Right ventricle myocardium superior (tissue), 1 donor: Measurements from ENCODE around the gene SFN. TPM values are rescaled to one million over a fixed set of nuclear protein-coding genes. Genes with fewer than 3 reads are reported as not detected.
"Not testable (repeated sequence)": the region's sequence is repeated elsewhere in the genome, so short reads cannot be mapped to it uniquely, and the experiment has no call there.

ENCODE experiments used
- ATAC-seq: fragments of 200-7000 bp; cut with Tn5 transposase; one replicate; pipeline ENCODE4 v1.9.1; 2020; ENCODE audit warnings: mild to moderate bottlenecking; ENCODE audit not compliant: poor library complexity
- DNase-seq: peaks from one replicate; pipeline ENCODE4 v3.0.0-alpha.2; 2020
- intact Hi-C: fragments of 100-400 bp; cut with DNase I; formaldehyde crosslinking; loops from one replicate; pipeline ENCODE4 v1.11.2; 2022
- total RNA-seq: library from RNA; stranded (reverse); fragmentation: NEBNext Ultra II Directional; extraction: Animal tissue kit (Norgen Biotek cat#: 25700); gene quantifications from one replicate; pipeline ENCODE4 v1.2.1, GENCODE V29; 2021
- donor health status: DM: no; HTN: yes; CAD: no; lungs with severe emphysema.

The SFN gene
- total RNA-seq, 1 donor from 2014 or later = not detected

DNA sequence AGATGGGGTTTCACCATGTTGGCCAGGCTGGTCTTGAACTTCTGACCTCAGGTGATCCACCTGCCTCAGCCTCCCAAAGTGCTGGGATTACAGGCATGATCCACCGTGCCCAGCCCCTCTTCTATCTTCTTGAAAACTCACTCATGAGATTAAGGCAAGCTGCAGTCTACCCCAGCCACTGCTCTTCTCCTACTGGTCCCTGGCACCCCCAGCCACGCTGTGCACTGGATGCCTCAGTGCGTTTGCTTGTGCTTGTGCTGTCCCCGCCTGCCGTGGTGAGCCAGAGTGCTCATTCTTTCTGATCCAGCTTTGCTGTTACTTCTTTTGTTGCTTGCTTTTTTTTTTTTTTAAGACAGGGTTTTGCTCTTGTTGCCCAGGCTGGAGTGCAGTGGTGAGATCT, 25.3 kb upstream of the SFN start:
- ATAC-seq, DNase-seq, intact Hi-C loops: not testable (repeated sequence)

- intact Hi-C loops = no loop called here
- ATAC-seq (no peak), DNase-seq (no peak)
Measured at GRCh38 chr1:26838474-26839338, 24.2 kb upstream of the SFN start.

GRCh38 chr1:26839339-26839722, 23.6 kb upstream of the SFN start:
- DNase-seq = no peak
- intact Hi-C loops = no loop called here
- no peak for ATAC-seq

DNA sequence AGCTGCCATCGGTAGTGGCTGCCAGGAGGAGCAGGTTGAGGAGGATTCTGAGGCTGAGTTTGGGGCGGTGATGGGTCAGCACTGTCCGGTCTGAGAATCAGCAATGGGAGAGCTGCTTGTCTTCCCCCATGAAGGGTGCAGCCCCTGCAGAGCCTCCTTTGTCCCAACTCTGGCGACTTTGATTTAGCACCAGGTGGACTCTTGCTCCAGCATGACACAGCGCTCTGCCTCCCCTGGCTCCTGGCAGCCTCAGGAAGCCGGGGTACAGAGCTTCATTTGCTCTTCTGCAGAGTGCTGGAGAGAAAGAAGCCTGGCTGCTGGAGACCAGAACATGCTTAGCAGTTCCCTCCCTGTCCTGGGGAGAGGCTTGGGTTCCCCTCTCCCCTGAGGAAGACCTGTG, 23.2 kb upstream of the SFN start:
- DNase-seq (no peak), ATAC-seq (no peak)
- intact Hi-C loops = no loop called here

DNA sequence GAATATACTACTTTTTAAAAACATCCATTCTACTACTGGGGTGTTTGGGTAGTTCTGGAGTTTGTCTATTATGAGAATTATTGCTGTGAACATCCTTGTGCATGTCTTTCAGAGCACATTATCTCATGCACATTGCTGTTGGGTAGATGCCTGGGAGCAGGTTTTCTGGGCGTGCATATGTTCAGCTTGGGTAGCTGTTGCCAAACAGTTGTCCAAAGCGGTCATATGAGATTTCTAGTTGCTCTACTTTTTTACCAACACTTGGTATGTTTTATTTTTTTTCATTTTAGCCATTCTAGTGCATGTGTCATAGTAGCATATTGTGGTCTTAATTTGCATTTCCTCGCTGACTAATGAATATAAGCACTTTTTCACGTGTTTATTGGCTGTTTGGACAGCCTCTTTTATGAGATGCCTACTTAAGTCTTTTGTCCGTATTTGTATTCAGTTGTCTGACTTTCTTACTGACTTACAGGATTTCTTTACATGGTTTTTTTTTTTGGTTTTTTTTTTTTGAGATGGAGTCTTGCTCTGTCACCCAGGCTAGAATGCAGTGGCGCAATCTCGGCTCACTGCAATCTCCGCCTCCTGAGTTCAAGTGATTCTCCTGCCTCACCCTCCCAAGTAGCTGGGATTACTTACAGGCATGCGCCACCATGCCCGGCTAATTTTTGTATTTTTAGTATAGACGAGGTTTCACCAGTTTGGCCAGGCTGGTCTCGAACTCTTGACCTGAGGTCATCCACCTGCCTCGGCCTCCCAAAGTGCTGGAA, 18.3 kb upstream of the SFN start:
- no peak for DNase-seq
- intact Hi-C loops = no loop called here

GRCh38 chr1:26847826-26848225, 15.1 kb upstream of the SFN start:
- intact Hi-C loops, ATAC-seq: not testable (repeated sequence)

More for the DNA sequence above, 18.3 kb upstream of the SFN start:
- no peak for ATAC-seq

DNA sequence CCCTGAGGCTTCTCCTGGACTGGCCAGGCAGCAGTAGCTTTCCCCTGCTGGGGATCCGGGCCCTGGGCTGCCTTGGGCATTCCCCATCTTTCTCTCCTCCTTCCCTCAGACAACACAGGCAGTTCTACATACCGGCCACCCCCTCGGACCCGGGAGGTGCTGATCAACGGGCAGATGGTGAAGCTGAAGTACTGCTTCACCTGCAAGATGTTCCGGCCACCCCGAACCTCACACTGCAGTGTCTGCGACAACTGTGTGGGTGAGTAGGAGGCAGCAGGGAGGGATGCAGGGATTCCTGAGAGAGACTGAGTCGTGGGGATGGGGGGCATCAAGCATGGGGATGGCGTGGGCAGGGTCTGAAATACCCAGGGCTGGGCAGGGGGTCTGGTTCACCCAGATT, 14.4 kb upstream of the SFN start:
- intact Hi-C loops = no loop called here
- DNase-seq (no peak), ATAC-seq (no peak)

More at GRCh38 chr1:26847826-26848225, 15.1 kb upstream of the SFN start:
- DNase-seq = not testable (repeated sequence)

DNA sequence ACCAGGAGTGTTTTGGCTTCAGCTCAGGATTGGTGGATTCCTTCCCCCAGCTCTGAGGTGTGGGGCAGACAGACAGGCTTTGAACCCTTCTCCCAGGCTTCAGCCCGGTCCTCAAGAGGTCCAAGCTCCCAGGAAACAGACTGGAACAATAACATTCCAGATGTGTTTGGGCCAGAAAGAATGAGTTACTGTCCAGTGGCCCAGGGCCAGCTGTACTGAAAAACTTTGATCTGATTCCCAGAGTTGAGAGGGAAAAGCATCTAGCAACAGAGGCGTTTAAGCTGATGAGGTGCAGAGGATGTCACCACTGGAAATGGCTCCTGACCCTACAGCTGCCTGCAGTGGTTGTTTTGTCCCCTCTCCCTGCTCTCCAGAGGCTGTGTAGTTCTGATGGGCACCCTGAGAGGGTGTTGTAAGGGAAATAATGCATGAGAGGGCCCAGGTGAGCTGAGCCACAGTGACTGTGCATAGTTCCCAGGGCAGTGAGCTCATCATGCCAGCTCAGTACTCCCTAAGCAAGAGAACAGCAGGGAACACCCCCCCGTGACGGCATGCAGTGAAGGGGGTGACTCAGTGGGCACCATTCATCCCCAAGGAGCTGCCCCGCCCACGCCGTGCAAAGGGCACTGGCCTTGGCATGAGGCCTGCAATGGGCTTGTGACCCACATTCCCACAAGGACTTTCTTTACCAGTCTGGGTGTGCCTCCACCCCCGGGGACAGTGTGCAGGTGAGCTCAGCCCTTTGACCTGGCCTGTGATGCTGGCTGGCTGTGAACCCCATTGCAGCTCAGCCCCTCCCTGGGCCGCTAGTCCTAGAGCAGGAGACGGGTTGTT, 13.8 kb upstream of the SFN start:
- DNase-seq (no peak), ATAC-seq (no peak)
- intact Hi-C loops = no loop called here

GRCh38 chr1:26851106-26851684, 11.8 kb upstream of the SFN start:
- ATAC-seq = no peak
- intact Hi-C loops = no loop called here
- no peak for DNase-seq

GRCh38 chr1:26852701-26853100, 10.2 kb upstream of the SFN start:
- no peak for DNase-seq
- intact Hi-C loops = loop anchor here (1.0 kb wide), 1 partner anchor 26 kb away; no protein-coding TSS in a partner anchor
- ATAC-seq = no peak

GRCh38 chr1:26853156-26853555, 9.8 kb upstream of the SFN start:
- intact Hi-C loops = loop anchor here (1.0 kb wide), 1 partner anchor 25 kb away; no protein-coding TSS in a partner anchor
- ATAC-seq (peak; percentile 82), DNase-seq (peak; percentile 86)

GRCh38 chr1:26853600-26853999, 9.3 kb upstream of the SFN start:
- DNase-seq = no peak
- intact Hi-C loops = loop anchor here (1.0 kb wide), 1 partner anchor 25 kb away; no protein-coding TSS in a partner anchor
- ATAC-seq = no peak

DNA sequence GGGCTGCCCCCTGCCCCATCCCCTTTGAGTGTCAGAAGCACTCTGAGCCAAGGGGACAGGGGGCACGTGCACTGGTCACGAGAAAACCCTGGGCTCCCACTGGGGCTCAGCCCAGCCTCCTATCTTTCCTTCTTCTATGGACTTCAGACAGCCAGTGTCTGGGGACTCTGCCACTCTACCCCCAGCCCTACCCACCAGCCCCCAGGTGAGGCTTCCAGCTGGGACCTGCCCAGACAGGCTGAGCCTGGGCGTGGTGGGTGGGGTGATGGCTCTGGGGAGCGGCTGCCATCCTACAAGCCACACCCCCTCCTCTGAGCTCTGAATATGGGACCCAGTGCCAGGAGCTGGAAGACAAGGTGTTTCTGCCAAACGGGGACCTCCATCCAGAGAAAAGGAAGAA, 8.0 kb upstream of the SFN start:
- intact Hi-C loops = no loop called here
- no peak for DNase-seq
- ATAC-seq = no peak

DNA sequence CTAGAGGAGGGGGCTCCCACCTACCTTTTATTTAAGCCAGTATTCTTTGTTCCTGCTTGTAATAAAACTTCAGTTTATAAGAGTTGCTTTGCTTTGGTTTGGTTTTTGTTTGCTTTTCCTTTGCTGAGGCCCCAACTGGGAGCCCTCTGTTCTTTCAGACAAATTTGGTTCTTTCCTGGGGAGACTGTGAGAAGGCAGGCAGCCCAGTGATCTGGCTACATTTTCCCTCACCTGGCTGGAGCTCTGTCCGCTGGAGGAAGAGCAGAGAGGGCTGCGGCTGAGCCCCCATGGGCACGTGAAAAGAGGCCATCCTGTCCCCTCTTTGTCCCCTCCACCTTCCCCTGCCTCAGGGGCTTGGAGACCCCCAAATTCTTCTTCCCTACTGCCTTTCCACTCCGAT, 7.3 kb upstream of the SFN start:
- DNase-seq (no peak), ATAC-seq (no peak)
- intact Hi-C loops = no loop called here

DNA sequence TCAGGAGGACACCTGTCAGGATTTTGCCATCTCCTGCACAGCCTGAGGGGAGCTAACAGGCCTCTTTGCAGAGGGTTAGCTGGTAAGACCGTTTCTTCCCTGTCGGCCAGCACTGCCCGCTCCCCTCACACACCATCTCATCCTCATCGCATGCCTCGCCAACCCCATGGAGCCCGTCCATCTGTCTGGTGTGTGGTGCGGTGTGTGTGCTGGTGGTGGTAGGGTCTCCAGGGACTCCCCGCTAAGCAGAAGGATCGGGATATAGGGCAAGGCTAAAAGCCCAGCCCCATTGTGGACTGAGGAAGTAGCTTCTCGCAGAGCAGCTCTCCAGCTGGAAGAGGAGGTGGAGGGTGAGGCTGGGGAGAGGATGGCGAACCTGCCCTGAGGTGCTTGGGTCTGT, 6.8 kb upstream of the SFN start:
- intact Hi-C loops = no loop called here
- no peak for DNase-seq
- ATAC-seq = no peak

DNA sequence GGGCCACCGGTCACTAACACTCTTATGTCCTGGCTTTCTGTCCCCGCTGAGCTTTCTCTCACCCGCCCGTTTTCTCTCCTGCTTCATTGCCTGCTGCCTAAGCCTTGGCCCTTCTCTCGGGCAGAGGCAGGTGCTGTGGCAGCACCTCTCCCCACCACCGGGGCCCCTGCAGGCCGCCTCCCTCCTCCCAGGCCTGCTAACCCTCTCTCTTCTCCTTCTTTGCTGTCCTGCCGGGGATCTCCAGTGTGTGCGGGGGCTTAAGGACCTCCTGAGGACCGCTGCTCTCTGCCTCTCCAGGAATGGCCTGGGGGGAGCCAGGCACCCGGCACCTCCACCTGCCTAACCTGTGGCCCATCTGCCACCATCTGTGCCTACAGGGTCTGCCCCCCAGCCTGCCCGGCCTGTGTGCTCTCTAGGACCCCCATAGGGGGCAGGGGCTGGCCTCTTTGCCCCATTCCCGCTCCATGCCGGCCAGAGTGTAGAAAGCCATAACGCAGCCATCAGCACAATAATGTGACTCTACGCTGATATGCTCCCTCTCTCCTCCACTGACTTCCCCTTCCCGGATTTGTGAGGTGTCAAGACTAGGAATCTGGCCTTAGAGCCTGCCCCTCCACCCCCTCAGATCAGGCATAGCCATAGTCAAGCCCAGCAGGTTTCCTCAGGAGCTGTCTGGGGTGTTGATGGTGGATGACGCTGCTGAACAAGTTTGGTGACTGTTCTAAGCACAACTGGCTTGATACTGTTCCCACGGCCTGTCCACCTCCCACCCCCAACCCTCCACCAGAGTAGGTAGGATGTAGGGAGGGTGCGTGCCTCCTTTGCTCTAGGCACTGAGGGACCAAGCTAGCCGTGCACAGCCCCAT, 6.1 kb upstream of the SFN start:
- intact Hi-C loops = no loop called here
- no peak for DNase-seq
- ATAC-seq = no peak

DNA sequence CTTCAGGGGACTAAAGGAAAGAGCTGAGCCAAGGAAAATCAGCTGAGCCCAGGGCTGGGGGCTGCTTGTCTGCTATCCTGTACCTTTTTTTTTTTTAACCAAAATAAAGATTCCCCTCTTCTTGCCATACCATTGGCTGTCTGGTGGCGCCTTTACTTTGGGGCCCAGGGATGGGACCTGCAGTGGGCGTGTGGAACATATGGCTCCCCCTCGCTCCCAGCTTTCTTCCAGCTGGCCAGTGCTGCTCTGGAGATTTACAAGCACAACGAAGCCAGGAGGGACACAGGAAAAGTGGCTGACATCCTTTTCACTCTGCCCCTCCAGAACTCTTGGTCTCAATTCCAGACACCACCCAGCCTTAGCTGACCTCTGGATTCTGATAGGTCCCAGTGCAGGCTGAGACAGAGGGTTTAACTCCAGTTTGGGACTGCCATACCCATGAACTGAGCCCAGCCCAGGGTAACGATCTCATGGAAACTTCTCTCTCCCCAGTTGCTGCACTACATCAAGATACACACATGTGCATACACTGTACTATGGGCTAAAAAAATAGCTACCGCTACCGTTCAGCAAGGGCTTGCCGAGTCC, 5.4 kb upstream of the SFN start:
- intact Hi-C loops = no loop called here
- no peak for DNase-seq
- no peak for ATAC-seq
